UCSD-AML1 (cell line): ENCODE measurements around the gene CHCHD3.
"Not testable (repeated sequence)": the region's sequence is repeated elsewhere in the genome, so short reads cannot be mapped to it uniquely, and the experiment has no call there.

Experiments
- DNase-seq: peaks from one replicate; lab custom pipeline; 2025; ENCODE audit not compliant: unreplicated experiment; lab: John Stamatoyannopoulos, UW

The CHCHD3 gene

GRCh38 chr7:132964876-132965275 is 117.0 kb downstream of the CHCHD3 start:
- no peak for DNase-seq

- DNase-seq, result no peak
Observed at GRCh38 chr7:132959891-132960290, 122.0 kb downstream of the CHCHD3 start.

DNA sequence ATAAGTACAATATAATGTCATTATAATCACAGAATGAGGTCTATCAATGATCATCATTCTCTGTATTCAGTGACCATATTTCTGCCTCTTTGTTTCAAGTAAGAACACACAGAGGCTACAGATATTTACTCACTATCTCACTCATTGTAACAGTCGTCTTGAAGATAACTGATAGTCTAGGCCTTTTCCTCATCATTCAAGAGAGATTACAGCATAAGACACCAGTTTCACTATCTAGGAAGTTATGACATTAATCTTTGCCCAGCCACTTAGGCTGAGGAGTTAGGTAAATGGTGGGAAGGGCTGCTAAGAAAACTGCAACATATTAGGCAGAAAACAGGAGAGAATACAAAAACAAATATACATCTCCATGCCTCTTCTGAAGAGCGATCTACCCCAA is 125.3 kb downstream of the CHCHD3 start:
- no peak for DNase-seq

- no peak for DNase-seq
Observed at GRCh38 chr7:132953468-132953867, 128.4 kb downstream of the CHCHD3 start.

DNA sequence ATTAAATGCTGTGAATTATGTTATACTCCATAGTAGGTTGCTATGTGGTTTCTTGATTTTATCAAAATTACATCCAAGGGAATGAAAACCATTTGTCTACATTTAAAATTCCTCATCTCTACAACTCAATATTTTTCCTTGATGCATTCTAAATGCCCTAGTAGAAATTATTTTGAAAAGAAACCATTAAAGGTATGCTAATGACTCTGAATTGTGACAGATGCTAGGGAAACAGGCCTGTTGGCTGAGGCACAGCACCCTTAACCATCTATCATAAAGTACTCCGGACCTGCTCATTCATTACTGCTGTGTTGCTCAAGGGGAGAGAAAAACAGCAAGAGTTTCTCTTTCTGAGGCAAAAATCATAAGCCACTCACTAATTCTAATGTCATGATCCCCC is 131.2 kb downstream of the CHCHD3 start:
- no peak for DNase-seq

DNA sequence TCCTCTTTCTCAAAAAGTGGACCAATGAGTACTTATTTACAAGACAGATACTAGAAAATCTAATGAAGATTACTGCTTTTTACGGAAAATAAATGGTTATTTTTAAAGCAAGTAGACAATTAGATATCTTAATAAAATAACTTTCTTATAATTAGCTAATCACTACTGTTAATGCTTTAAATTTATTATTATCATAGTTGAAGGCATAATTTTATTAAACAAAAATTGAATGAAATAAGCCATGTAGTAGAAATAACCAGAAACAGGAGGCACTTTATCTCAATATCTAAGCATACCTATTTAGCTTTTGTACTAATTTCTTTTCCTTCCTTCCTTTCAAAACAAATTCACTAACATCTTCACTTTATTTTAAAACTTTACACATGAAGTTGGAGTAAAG is 134.9 kb downstream of the CHCHD3 start:
- no peak for DNase-seq

DNA sequence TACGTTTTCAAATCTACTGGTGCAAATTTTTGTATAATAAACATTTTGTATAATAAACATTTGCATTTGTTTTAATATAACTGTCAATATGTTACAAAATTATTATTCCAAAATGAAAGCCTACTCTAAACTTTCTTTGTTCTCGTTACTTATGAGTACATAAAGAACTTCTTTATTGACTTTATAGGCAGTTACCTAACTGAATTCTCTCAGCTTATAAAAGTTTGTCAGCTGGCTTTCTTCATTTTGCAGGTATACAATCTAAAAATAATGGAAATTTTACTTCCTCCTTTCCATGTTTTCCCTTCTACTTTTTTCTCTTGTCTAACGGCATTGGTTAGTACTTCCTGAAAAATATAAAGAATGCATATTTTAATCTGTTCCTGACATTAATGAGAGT is 137.1 kb downstream of the CHCHD3 start:
- no peak for DNase-seq

DNA sequence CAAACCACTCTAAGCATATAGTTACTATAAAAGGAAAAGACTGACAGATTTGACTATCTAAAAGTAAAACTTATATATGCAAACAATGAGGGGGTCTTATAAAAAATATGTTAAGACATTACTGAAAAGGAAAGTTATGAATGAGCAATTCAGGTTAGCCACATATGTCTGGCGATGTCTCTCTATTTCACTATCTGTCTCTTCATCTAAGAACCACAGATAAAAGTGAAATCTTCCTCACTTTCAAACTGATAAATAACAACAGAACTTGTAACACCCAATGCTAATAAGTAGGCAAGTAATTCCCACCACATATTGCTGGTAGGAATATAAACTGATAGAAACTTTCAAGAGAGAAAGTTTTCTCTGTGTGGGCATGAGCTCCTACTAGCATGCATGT is 138.2 kb downstream of the CHCHD3 start:
- no peak for DNase-seq

- DNase-seq, result no peak
Observed at GRCh38 chr7:132942701-132943100, 139.2 kb downstream of the CHCHD3 start.

- DNase-seq, result no peak
Observed at GRCh38 chr7:132941905-132942304, 140.0 kb downstream of the CHCHD3 start.

DNA sequence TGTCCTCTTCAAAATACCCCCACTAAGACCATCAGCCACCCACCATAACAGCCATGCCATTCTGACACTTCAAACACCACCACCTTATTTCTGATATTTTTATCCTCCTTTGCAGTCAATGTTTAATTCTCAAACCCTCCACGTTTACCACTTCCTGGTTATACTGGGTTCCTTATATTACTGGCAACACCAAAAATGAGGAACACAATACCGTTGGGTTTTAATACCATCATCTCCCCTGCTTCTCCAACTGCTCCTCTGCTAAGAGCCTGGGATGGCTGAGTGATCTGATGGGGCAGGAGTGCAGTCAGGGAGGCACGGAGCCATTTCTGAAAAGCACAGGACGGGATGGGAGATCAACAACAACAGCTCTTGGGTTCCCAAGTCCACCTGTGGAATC is 140.5 kb downstream of the CHCHD3 start:
- no peak for DNase-seq

DNA sequence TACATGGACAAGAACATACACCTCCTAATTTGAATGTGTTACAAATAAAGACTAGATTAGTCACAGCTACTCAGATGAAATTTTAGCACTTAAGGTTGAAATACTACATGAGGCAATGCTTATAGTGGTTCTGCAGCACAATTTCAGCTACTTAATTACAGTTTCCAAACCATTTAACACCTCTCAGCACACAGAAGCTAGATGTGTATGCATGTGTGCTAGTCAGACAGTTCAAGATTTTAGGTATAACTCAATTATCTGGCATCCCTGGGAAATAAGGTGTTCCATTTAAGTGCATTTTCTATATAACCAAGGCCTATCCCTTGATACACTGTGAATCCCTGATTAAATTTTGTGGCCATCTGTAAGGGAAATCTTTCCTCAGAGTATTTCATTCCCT is 141.8 kb downstream of the CHCHD3 start:
- no peak for DNase-seq

DNA sequence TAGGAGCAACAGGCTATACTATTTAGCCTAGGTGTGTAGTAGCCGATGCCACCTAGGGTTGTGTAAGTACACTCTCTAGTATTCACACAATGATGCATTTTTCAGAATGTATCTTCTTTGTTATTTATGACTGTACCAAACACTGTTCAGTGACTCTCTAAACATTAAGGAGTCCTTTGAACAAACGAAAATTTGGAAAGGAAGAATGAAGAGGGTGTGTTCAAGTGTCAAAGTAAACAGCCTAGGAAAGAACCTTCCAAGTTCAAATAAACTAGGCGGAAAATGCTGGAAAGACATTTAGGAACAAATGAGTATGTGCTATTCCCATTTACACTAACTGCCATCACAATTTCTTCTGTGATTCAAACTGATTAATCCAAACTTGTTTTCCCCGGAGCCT is 142.4 kb downstream of the CHCHD3 start:
- no peak for DNase-seq

- no peak for DNase-seq
Observed at GRCh38 chr7:132937286-132937685, 144.6 kb downstream of the CHCHD3 start.

DNA sequence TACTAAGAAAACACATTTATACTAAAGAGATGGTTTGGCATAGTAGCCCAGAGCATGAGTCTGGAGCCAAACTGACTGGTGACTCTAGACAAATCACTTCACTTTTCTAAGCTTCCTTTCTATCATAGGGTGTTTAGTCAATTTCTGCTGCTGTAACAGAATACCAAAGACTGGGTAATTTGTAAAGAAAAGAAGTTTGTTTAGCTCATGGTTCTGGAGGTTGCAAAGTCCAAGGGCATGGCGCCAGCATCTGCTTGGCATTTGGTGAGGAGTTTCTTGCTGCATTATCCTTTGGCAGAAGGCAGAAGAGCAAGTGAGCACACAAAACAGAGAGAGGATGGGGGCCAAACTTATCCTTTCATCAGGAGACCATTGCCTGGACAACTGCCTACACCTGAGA is 146.3 kb downstream of the CHCHD3 start:
- no peak for DNase-seq

- DNase-seq, result no peak
Observed at GRCh38 chr7:132934017-132934416, 147.9 kb downstream of the CHCHD3 start.

- DNase-seq, result no peak
Observed at GRCh38 chr7:132933072-132933458, 148.8 kb downstream of the CHCHD3 start.

- DNase-seq, result no peak
Observed at GRCh38 chr7:132932296-132933071, 149.4 kb downstream of the CHCHD3 start.

- DNase-seq, result no peak
Observed at GRCh38 chr7:132930881-132931280, 151.0 kb downstream of the CHCHD3 start.

- DNase-seq, result not testable (repeated sequence)
Observed at GRCh38 chr7:132929944-132930343, 151.9 kb downstream of the CHCHD3 start.

- no peak for DNase-seq
Observed at GRCh38 chr7:132919771-132920170, 162.1 kb downstream of the CHCHD3 start.

- DNase-seq, result no peak
Observed at GRCh38 chr7:132915647-132916046, 166.2 kb downstream of the CHCHD3 start.

- DNase-seq, result no peak
Observed at GRCh38 chr7:132910657-132911056, 171.2 kb downstream of the CHCHD3 start.
